ENCODE results near the gene NANOS2.
A peak's percentile ranks its signal among the peaks of the same experiment; 100 is the strongest.

NANOS2 gene

DNA sequence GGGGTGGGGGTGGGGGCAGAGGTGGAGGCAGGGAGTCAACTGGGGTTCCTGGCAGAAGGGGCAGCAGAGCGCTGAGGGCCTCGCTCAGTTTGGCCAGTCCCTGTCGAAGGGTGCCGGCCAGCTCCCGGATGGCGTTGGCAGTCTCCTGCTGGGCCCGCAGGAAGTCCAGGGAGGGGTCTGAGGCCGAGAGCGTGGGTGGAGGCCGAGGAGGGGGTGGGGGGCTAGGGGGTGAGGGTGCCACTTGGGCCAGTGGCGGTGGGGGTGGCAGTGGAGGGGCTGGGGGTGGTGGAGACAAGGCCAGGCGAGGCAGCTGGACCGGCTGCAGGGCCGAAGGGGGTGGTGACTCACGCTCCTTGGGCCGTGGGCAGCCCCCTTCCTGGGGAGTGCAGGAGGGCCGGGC, 23.7 kb downstream of the NANOS2 start:
- no peak for DNase-seq

DNA sequence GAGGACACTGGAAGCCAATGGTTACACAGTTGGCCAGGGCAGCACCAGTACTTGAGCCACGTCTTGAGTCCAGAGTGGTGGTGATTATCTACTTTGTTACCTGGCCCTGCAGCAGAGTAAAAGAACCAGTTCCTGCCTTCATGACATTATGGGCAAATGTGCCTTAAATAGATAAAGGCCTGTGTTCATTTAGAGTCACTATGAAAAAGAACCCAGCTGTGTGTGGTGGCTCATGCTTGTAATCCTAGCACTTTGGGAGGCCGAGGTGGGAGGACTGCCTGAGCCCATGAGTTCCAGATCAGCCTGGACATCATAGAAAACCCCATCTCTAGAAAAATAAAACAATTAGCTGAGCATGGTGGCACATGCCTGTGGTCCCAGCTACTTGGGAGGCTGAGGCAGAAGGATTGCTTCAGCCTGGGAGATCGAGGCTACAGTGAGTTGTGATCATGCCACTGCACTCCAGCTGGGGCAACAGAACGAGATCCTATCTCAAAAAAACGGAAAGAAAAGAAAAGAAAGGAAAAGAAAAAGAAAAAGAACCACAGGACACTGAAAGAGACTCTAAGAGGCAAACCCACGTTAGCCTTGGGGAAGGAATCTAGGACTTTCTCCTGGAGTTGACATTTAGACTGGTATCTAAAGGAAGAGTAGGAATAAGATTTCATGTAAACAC, 25.2 kb downstream of the NANOS2 start:
- peak; percentile 60 for DNase-seq

DNA sequence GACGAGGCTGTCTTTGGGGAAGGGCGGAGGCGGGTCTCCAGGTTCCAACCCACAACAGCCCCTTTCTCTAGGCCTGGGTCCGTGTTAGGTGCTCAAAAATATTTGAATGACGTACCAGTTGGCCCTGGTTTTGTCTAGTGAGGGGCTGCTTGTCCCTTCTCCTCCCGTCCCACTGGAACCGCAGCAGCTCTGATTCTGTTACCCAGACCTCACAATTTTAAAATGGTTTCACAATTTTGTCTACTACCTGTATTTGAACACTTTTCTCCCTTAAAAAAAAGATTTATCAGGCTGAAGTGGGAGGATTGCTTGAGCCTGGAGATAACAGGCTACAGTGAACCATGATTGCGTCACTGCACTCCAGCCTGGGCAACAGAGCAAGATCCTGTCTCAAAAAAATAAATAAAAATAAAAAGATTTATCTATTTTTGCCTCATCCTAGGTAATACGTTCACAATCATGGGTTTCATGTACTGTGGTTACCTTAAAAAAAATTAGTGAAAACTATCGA, 27.3 kb downstream of the NANOS2 start:
- no peak for DNase-seq

DNA sequence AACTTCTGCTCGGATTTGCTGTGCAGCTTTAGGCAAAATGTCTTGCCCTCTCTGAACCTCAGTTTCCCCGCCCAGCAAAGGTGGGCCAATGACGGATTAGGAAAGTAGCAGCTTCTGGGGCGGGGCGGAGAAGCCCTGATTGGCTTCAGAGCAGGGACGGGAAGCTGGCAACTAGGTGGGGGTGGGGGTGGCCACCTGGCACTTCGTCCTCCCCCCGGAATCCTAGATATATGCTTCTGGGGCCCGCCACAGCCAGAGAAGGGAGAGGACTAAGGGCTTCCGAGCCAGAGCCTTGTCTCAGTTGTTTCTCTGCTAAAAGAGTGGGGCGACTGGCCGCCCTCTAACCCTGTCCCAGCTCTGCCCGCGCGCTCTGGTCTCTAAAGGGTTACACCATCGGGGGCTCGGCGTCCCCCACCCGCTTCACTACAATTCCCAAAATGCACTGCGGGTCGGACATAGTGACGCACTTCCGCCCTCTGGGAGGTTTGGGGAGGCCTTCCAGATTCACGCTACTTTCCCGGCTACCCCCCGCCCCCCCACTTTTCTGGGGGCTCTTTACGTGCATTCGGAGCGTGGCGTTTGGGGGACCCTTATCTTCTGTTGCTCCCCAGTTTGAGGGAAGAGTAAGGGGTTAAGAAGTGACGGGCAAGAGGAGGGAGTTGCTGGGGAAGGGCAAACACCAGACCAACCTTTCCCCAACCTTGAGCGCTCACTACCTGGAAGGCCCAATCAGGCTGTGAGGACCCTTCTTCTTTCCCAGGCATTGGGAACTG, 28.0 kb downstream of the NANOS2 start:
- DNase-seq: peak; percentile 97

DNA sequence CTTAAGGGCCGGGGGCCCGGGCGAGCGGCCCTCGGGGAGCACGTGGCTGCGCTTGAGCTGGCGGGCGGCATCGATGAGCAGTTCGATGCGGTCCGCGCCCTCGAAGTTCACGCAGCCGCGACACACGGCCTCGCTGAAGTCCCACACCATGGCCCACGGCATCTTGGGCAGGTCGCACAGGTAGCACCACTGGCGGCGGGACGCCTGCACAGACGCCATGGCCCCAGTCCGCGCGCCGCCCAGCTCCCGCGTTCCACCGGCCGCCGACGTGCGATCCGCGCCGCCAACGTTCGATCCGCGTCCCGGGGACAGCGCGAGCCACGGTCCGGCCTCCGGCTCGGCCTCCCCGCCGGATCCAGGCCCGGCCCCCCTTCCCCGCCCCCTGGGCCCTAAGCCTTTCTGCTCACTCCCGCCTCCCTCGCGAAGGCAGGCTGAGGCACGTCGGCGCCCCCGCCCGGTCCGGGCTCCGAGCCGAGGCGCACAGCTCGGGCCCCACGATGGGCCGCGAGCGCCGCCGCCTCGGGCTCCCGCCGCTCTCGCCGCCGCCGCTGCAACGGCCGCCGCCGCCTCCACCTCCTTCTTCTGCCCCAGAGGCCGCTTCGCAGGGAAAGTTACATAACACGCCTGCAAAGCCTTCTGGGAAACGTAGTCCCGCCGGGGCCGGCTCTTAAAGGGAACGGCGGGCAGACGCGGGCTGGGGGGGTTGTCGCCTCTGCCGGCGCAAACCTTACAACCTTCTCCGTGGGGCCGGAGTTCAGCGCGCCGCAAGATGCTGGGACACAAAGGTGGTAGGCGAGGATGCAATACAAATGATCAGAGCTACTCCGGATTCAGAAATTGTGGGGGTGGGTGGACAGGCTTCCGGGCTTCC, 28.8 kb downstream of the NANOS2 start, which contains the start of gene IRF2BP1:
Gene IRF2BP1 (minus strand): TSS at position 586 of the 871 bp plus-strand sequence. CDS start 367 bp downstream, at position 219.
- peak; percentile 97 for DNase-seq

DNA sequence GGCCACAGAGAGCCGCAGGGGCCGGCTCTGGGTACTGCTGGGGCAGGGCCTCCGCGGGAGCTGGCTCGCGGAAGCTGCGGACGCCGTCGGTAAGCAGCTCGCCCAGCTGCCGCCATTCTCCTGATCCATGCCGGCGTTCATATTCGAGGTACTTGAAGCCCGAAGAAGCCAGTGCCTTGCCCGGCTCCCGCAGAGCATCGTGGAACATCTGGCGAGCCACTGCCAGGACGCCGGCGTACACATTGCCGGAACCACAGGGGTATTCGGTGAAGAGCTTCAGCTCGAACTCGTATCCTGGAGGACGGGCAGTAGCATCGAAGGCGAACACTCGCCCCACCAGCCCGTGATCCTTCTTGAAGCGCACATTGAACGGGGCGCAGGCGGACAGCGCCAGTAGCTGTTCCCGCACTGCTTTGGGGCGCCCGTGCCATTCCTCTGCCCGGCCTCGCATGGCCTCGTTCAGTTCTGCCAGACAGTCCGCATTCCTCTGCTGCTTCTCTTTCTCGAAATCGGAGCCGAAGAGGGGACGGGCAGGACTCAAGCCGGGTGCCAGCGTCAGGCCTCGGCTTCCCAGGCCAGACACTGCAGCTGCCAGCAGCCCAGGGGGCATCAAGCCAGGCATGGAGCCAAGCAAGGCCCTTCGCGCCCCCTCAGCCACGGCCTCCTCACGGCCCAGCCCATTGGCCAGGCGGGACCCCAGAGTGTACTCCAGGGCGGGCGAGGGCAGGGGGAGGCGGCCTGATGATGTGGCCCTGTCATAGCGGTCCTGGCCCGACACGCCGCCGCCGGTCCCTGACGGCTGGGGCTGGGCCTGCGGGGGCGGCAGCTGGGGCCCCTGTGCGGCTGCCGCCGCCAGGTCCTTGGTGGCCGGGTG, 29.7 kb downstream of the NANOS2 start:
- DNase-seq: peak; percentile 61

DNA sequence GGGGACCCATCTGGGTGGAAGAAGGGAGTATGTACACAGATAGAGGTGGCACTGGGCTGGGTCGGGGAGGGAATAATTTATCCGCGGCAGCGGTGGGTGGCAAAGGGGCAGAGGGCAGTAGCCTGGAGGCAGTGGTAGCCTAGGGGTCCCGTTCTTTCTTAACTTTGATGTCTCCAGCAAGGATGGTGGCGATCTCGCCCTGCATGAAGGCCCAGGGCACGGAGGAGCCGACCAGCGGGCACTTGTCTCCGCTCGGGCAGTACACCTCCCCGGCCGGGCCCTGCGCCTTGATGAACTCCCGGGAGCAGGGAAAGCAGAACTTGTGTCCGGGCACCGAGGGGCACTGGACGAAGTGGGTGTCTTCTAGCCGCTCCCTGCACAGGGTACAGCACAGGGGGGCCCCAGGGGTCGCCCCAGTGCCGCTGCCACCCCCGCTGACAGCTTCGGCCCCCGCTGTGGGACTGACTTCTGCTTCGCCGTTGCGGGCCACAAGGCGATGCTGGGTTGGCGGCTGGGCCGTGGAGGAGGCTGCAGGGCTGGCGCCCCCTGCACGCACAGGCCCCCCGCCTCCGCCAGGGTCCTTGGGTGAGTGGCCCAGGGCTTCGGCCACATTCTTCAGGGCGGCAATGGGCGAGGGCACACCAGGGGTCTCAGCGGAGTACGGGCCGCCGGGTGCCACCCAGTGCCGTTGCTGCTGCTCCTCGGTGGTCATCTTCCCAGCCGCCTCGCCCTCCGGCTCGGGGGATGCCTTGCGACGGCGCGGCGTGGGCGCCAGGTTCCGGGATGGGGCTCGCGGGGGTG, 30.5 kb downstream of the NANOS2 start:
- DNase-seq: no peak

DNA sequence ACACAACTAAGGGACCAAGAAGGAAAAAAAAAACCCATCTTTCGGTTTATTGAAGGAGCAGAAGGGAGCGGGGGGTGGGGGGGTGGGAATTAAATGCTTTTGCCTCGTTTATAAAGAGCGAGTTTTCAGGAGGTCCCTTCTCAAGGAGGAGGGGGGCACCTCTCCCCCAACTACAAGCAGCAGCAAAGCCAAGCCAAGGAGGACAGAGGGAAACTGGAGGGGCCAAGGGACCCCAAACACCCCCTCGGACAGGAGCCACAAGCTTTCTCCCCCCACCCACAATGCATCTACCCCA, 31.0 kb downstream of the NANOS2 start:
- no peak for DNase-seq

DNA sequence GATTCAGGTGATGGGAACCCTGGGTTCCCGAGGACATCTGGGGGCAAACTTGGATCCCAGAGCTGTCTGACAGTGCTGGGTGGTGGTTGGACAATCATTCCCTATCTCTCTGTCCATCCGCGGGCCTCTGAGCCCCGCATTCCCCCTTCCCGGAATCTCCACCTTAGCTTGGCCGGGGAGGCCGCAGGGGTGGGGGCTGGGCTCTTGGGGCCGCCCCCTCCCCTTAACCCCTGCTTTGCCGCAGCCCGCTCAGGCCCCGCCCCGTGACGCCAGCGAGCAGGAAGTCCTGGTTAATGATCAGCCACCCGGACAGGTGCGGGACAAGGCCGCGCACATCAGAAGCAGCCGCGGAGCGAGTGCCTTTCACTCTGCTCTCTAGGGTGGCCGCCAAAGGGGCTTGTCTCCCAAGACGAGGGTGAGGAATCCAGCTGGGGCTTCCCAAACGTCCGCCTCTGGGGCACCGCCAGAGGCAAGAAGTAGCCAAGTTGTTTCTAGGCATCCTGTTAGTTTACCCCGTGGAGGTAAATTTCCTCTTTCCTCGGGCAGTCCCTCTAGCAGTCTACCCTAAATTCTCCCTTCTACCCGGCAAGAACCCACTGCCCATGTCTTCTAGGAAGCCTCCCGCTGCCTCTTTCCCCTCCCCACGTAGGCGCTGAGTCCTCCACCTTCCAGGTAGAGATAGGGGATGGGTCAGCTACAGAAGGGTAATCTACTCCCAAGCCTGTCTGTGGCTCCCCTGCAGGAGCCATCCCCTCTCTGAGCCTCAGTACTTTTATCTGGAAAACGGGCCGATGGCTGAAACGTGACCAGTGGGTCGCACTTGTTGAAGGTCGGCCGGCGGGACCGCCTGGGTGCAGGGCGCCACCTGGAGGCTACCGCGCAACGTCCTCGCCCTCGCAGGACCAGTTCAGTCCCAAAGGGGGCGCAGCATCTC, 31.7 kb downstream of the NANOS2 start:
- DNase-seq: peak; percentile 95

DNA sequence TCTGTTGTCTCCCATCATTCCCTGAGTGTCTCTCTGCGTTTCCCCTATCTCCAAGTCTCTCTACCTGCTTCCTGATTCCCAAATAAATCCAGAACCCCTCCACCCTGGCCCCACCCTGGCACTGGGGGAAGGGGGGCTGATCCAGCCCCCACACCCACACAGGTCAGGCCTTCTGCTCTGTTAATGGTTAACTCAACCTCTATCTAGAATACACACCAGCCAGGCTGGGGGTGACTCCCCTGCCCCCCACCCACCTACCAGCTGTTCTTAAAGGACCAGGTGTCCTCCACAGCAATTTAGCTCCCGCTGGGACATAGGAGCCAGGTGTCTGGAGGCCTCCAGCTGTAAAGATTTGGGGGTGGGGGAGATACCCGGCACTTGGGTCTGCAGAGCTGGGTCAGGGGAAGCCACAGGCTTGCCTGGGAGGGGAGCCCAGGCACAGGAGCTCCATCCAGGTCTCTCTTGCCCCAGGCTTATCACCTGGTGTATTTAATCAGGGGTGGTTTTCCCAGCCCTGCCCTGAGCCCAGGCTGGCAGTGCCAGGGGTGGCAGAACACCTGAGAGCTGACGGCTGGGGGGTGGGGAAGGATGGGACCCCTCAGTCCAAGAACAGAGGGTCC, 32.6 kb downstream of the NANOS2 start:
- no peak for DNase-seq

DNA sequence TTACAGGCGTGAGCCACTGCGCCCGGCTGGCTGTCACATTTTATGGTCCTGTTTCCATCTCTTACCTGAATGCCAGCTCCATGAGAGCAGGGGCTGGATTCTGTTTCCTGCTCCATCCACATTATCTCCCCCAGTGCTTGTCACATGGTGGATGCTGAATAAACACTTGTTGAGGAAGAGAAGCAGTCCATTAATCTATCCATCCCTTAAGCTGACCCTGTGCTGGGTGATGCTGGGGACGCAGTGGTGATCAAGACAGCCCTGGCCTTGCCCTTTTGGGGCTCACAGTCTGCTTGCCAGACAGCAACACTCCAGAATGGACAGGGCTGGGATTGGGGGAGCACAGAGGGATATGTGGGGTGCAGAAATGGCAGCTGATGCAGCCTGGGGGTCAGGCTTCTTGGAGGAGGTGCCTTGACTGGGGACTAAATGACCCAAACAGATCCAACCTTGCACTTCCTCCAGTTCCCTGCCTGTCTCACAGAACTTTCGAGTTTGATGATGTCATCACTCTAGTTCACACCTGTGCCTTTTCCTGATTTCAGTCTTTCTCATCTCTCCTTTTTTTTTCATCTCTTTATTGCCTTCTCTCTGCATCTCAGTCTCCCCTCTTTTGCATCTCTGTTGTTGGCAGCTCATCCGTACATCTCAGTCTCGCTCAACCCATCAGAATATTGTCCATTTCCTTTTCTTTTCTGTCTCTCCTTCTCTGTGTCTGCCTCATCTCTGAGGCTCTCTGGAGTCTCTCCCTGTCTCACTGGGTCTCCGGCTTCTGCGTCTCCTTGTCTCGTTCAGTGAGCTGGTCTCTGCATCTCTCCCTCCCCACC, 33.3 kb downstream of the NANOS2 start:
- DNase-seq: no peak

DNA sequence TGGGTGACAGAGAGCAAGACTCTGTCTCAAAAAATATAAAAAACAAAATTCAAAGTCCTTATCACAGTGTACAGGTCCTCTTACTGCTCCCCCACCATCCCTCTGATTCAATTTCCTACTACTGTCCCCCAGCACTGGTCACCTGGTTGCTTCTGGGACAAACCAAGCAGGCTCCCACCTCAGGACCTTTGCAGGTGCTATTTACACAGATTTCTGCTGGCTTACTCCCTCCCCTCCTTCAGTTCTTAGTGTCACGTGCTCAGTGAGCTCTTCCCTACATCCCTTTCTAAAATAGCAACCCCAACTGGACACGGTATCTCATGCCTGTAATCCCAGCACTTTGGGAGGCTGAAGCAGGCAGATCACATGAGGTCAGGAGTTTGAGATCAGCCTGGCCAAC, 34.6 kb downstream of the NANOS2 start:
- no peak for DNase-seq

DNA sequence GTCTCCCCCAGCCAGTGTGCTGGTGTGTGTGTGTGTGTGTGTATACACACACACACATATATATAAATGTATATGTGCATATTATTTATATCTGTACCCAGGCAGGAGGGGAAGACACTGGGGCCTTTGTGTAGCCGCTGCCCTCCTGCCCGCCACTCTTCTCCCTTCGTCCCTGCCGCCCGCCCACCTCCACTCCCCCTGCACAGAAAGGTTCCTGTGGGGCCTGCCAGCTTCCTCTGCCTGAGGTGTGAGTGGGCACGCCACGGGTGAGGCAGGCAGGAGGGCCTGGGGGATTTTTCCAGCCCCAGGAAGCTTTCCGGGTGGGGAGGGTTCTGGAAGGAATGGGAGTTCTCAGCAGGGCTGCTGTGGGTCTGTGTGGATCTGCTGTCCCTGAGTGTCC, 35.5 kb downstream of the NANOS2 start:
- DNase-seq: no peak

DNA sequence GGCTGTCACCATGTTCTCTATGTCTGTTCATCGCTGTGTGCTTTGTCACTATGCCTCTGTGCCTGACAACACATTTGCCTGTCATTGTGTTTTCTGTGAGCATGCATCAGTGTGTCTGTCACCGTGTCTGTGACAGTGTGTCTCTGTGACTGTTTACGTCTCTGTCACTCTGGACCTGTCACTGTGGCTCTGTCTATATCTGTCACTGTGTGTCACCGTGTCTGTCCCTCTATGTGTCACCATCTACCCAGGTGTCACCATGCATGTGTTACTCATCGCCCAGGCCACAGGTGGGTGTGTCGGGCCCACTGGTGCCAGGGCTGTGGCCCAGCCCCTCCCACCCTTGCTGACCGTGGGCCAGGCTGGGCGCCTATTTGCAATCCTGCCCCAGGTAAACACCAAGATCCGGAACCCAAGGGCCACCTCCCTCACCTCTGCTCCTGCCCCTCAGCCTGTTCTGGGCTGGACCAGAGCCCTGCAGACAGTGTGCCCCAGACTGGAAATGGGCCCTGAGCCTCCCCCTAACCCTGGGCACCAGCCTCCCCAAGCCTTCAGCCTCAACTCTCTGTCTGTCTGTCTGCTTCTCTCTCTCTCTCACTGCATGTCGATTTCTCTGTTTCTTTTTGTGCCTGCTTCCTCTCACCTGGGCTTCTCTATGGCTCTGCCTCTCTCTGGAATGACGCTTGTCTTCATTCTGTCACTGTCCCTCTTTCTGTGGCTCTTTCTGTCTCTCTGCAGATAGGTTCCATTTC, 36.4 kb downstream of the NANOS2 start:
- no peak for DNase-seq

DNA sequence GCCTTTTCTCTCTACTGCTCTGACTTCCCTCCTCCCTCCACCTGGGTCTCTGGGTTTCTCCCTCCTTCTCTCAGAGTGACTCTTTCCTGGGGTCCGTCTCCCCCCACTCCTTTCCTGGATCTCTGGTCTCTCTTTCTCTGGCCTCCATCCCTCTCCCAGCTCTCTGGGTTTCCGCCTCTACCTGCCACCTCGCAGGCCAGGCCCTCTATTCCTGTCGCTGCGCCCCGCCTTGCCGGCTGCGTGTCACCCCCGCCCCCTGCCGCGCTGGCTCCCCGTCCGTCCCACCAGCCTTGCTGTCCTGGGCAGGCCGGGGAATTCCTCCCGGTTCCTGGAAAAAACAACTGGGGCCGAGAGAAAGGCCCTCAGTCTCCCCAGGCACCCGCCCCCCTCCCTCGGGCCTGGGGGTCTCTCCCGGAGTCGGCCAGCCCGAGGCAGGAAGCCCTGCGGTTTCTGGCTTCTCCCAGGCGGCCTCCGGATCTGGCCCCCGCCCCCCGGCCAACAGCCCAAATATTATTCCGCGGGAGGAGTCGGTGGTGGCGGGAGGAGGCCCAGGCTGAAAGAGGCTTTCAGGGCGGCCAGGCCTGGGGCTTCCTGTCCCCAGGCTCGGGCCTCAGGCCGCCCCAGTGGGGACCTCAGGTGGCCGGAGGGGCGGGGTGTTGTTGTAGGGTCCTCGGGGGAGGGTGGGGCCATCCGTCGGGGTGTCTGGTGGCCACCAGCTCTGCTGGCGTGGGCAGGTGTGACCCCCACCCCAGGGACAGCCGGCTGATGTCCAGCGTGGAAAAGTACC, 38.0 kb downstream of the NANOS2 start:
- DNase-seq: peak; percentile 71

DNA sequence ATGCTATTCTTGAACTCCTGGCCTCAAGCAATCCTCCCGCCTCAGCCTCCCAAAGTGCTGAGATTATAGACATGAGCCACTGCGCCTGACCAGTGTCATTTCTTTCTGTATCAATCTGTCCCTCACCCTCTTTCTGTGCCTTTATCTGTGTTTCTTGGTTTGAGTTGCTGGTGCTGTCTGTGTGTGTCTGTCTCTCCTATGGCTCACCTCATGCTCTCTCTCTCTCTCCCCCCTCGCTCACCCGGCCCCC, 38.5 kb downstream of the NANOS2 start:
- DNase-seq: peak; percentile 61

DNA sequence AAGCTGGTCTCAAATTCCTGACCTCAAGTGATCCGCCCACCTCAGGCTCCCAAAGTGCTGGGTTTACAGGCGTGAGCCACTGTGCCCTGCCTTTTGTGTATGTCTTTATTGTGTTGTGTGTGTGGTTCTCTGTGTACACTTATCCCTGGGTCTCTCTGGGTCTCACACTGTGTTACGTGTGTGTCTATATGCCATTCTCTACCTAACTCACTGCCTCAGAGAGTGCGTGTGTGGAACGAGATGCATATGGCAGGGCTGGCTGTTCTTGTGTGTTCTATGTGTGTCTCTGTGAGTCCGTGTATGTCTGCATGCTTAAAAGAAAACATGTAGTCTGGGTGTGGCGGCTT, 40.0 kb downstream of the NANOS2 start:
- no peak for DNase-seq
